GM18526 (cell line): ENCODE data around the gene LTB.

ENCODE experiments used
- POLR2A ChIP-seq: IDR thresholded peaks from 3 replicates; pipeline ENCODE4 v1.6.1; 2011; ENCODE audit not compliant: insufficient read length; ENCODE audit errors: extremely low read depth

LTB gene

DNA sequence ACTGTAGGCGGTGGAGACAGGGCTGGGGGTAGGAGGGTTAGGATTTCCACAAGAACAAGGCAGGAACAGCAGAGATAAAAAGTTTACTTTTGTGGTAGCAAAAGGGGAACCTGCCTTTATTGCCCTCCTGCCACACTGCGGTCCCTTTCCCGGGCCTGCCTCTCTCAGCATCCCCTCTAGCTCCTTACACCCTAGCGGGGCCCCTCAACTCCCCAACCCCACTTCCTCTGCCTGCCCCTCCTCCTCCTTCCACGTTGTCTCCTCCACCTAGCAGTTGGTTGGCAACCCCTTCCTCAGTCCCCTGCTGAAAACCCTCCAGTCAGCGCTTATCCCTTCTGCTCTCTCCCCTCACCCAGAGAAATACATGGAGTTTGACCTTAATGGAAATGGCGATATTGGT is 33.5 kb upstream of the LTB start:
- no peak for TF ChIP-seq POLR2A

DNA sequence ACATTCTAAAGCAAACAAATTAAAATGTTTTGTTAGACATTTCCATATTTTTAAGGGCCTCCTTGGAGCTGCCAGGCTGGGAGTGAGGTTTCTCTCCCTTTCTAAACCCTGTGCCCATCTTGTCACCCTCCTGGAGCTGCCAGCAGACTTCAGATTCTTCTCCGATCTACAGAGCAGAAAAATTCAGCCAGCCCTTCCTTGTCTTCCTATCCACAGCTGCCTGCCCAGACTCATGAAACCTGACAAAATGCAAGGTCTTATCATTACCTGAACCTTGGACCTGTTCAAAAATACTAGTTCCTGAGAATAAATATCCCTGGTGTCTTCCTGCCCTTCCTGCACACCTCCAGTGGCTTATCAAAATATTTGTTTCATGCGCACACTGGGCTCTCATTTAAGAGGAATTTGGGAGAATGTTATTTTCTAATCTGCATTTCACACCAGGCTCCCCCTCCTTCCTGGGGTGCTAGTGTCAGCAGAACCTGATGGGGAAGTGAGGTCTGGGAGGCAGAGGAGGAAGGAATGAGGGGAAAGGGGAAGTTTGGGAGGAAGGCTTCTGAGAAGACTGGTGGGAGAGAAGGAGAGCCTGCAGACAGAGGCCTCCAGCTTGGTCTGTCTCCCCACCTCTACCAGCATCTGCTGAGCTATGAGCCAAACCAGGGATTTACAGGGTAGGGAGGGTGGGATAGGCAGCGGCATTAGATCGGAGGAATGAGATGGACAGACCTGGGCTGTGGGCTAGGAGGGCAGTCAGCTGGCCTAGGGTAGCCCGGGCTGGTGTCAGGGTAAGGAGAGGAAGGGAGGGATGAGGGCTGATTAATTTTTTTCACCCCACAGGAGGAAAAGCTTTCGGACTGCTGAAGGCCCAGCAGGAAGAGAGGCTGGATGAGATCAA is 32.7 kb upstream of the LTB start, which contains the start of gene AIF1:
TSS of gene AIF1 (plus strand) at position 551 of the 895 bp plus-strand sequence. CDS start at position 647, 96 bp downstream.
- no peak for TF ChIP-seq POLR2A

DNA sequence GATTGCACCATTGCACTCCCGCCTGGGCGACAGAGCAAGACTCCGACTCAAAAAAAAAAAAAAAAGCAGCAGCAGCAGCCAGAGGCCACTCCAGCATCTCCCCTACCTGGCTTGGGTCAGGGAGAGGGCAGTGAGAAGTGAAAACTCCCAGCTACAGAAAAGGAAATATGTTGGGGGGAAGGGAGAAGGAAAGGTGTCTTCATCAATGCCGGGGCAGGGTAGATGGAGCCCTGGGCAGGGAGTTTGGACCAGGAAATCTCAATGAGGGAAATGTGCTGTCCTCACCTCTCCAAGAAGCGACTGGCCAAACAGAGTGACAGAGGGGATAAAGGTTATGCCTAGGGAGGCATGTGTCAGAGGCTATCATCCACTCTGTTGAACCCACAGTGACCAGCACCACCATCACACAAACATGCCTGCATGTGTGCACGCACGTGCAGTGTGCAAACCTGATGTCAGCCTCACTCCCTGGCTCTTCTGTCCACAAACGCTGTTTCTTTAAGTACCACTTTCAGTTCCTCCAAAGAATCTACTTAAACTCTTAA is 31.9 kb upstream of the LTB start:
- TF ChIP-seq POLR2A, result no peak

DNA sequence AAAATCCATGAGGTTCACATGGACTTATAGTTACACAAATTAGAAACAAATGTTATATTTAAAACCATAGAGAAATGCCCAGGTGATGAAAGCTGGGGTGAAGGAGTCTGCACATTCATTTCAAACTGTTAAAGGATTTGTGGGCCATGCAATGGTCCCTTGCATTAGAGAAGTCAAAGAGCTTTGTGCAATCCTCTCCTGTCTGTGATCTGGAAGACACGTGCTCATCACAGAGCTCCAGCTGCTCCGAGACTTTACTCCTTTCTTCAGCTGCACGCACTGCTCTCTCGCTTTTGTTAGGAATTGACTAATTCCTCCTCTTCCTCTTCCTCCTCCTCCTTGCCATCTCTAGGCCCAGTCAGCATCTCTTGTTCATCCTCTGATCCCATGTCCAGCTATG is 28.7 kb upstream of the LTB start:
- TF ChIP-seq POLR2A, result no peak

DNA sequence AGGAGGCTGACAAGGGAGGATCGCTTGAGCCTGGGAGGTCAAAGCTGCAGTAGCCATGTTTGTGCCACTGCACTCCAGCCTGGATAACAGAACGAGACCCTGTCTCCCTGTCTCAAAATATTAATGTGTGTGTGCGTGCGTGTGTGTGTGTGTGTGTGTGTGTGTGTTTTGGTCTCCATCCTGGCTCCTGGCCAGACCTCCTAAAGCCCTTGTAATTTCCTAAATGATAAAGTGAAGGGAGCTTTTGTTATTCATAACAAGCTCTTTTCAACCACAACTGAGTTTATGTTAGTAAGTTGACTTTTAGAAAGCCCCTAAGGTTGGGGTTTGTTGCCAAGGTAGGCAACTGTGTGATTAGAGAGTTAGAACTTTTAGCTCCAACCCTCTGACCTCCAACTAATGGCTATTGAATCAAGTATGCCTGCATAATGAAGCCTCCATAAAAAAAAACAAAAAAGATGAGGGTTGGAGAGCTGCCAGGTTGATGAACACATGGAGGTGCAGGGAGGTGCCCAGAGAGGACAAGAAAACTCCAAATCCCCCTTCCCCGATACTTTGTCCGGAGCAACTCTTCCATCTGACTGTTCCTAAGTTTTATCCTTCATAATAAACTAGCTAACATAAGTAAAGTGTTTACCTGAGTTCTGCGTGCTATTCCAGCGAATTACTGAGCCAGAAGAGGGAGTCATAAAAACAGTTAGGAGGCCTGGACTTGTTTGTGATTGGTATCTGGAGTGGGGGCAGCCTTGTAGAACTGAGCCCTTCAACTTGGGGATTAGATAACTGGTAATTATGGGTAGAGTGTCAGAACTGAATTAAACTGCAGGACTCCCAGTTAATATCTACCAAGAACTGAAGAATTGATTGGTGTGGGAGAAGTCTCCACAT is 27.5 kb upstream of the LTB start:
- no peak for TF ChIP-seq POLR2A

DNA sequence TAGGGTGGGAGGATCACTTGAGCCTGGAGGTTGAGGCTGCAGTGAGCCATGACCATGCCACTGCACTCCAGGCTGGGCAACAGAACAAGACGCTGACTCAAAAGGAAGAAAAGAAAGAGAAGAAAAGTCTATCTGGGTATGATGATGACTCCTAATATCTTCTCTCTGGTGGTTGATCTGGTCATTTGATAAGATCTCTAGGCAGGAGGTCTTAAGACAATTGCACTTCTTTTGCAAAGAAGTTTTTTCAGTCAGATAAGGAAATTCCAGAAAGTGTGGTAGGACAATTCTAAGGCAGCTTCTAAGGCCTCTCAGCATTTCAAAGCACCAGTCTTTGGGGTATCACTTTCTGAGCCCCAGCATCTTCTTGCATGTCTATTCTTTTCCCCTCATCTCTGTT is 25.1 kb upstream of the LTB start:
- TF ChIP-seq POLR2A, result no peak

DNA sequence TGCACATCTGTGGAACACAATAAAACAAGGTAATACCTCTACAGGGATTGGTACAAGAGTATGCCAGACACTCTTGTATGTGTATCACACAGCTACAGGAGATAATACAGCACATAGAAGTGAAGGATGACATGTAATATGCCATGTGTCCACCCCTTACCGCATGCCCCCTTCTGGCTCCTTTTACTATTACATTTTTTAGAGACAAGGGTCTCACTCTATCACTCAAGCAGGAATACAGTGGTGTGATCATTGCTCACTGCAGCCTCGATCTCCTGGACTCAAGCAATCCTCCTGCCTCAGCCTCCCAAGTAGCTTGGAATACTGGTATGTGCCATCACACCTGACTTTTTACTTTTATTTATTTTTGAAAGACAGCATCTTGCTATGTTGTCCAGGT is 14.8 kb upstream of the LTB start:
- no peak for TF ChIP-seq POLR2A

DNA sequence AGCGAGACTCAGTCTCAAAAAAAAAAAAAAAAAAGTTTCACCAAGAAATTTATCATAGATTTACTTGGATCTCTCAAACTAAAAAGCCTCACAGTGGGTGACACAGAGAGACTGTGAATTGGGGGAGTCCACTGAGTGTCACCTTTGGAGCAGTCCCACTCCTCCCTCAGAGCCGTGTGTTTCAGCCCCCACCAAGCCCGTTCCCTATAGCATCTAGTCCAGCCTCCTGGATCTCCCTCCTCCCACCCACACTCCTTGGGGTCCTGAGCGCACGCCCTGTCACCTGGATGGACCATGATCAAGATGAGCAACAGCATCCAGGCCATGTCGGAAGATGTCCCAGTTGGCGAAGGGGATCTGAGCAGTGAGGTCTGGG is 10.2 kb upstream of the LTB start:
- TF ChIP-seq POLR2A, result no peak

DNA sequence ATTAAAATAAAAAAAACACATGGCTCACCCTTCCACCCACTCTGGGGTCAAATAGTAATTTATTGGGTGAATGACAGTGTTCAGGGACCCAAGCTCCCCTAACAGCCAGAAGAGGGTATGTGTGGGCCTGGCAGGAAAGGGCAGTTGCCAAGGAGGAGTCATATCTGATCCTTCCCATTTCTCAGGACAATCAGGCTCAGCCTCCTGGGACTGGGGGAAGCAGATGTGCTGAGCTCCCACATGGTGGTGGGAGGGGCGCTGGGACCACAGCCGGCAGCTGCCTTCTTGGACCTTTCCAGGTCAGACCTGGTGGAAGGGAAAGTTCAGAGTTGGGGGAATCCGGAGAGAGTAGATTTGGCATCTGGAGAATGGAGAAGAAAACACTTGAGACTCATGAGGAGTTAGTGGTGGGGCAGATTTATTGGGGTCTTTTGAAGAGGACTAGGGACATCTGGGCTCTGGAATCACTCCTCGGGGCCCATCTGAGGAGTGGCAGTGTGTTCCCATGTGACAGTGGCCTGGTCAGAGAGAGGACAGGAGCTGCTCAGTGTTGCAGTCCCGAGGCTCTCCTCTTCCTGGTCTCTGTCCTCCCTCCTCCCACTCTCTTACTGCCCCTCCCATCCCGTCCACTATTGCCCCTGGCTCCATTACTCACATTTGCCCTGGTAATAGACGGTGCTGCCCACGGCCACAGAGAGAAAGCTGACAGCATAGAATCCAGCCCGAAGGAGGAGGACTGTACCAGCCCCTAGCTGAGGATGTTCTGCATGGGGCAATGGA is 6.8 kb upstream of the LTB start:
- no peak for TF ChIP-seq POLR2A

DNA sequence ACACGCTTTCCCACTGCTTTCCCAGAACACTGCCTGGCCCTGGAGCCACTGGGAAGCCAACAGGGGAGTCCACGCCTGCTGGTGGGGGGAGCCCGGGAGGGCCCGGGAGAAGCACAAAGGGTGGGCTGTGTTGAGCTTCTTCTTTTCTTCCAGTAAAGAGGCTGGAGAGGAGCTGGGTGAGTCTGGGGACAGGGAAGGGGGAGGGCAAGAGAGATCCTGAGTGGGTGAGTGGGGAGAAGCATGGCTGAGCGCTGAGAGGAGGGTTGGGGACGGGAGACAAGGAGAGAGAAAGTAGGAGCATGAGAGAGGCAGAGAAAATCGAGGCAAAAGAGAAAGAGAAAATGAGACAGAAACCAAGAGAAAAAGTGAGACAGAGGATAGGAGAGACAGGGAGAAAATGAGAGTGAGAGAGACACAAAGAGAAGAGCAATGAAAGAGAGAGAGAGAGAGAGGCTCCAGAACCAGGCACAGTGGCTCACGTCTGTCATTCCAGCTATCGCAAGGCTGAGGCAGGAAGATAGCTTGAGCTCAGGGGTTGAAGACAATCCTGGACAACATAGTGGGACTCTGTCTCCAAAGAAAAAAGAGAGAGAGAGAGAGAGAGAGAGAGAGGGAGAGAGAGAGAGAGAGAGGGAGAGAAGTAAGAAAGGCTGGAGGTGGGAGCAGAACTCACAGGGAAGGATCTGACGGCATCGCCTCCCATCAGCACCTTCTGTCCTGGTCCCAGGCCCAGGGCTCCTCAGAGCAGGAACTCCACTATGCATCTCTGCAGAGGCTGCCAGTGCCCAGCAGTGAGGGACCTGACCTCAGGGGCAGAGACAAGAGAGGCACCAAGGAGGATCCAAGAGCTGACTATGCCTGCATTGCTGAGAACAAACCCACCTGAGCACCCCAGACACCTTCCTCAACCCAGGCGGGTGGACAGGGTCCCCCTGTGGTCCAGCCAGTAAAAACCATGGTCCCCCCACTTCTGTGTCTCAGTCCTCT is 5.9 kb upstream of the LTB start:
- TF ChIP-seq POLR2A, result no peak

DNA sequence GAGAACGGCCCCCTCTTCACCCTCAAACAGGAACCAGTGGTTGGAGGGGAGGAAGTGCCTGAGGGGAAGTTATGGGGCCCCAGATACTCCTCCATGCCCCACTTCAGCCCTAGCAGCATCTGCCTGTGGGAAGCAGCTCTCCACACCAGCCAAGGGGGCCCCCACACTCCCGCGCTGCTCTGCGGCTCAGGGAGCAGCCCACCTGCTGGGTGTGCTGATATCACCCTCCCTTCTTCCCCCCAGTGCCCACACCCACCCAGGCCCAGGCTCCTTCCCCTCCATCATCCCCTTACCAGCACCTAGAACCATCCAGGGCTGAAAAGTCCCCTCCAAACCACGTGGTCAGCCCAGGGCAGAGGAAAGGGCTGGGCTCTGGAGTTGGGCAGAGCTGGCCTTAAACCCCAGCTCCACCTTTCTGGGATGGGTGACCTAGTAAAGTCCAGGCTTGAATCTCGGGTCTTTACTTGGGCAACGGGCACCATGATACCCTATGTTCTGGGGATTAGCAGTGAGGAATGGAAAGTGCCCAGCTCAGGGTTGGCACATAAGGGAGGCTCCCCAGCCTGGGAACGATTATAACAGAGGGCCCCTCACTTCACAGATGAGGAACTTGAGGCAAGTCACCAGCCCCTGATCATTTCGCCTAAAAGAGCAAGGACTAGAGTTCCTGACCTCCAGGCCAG is 4.5 kb upstream of the LTB start:
- TF ChIP-seq POLR2A, result peak; percentile 27

DNA sequence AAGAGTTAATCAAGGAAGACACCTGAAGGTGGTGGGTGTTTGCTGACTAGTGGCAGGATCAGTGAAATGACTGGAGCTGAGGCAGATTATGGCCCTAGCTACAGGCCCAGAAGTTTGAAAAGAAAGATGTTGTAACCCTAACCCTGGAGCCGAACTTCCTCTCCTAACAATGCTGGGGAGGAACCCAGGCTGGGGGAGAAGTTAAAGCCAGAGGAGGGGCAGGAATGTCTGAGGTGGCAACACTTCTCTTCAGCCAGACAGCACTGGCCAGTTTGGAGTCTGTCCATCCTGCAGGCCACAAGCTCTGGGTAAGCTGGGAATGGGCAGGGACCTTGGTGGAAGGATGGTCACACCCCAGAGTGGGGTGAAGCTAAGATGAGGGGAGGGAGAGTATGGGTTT is 3.8 kb upstream of the LTB start, which contains the start of gene LST1:
TSS of gene LST1 (plus strand) at position 270 of the 400 bp plus-strand sequence. CDS start 1,023 bp downstream, outside the sequence.
- TF ChIP-seq POLR2A, result no peak

DNA sequence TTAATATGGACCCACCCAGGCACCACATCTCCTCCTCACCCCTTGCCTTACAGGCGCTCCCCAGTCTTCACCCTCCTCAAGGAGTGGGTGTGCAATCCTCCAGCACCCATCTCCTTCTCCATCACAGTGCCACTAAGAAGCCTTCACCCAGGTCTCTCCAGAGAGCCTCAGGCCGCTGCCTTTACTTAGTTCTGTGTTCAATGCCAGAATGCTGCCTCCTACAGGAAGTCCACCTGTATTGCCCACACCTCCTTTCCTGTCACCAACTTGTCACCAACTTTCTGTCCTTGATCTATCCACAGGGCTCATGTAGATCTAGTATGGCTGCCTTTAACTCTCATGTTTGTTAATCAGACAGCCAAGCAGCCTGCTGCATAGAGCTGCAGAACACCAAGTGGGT is 3.3 kb upstream of the LTB start:
- TF ChIP-seq POLR2A, result no peak

DNA sequence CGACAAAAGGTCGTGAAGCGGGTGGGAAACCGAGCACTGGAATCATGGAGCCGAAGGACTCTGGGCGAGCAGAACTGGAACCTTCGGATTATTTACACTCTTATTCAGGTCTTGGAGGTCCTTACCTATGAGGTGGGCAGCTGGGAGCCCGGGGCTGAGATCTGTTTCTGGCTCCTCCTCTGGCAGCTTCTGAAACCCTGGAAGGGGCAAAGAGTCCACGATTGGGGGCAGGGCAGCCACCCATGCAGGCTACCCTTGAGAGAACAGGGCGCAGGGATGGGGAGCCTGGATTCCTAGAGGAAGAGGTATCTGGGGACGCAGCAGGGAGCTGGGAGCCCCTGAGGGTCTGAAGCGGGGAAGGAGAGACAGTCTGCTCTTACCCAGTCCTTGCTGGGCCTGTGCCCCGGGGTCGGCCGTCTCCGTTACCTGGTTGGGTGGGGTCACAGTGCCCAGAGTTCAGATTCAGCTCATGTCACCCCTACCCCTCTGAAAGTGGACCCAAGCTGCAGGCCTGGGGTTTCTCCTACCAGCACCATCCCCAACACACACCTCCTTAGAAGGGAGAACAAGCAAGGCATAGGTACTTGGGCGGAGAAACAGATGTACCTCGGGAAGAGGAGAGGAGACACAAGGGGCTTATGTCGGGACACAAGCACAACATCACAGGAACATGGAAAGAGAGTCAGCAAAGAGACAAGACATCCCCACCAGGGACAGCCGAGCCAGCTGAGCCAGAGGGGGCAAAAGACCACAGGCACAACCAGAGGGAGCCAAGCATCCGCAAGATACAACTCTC is 592 bp downstream of the LTB start:
- no peak for TF ChIP-seq POLR2A
